ENCODE results near the gene KLHDC7B.
A peak's percentile ranks its signal among the peaks of the same experiment; 100 is the strongest.

The KLHDC7B gene
- total RNA-seq: 0 to 0.43 (median 0.13) reads per million in 18 experiments

GRCh38 chr22:50545522-50546325 is at the start of gene KLHDC7B:
TSS of gene KLHDC7B (plus strand) at chr22:50545899. CDS start at chr22:50546244, 345 bp downstream.
- DNase-seq: no peak

GRCh38 chr22:50497093-50497492 is 48.6 kb upstream of the KLHDC7B start:
- no peak for DNase-seq

GRCh38 chr22:50498322-50498890 is 47.3 kb upstream of the KLHDC7B start:
- DNase-seq: peak; percentile 73 to 81

GRCh38 chr22:50500452-50500851 is 45.2 kb upstream of the KLHDC7B start:
- no peak for DNase-seq

GRCh38 chr22:50502096-50502495 is 43.6 kb upstream of the KLHDC7B start:
- DNase-seq: no peak

GRCh38 chr22:50502628-50503474 is 42.8 kb upstream of the KLHDC7B start:
- no peak for DNase-seq

GRCh38 chr22:50503475-50504145 is 42.1 kb upstream of the KLHDC7B start:
- no peak for DNase-seq

- DNase-seq: no peak
Observed at GRCh38 chr22:50504369-50505211, 41.1 kb upstream of the KLHDC7B start.

GRCh38 chr22:50505276-50505775 is 40.4 kb upstream of the KLHDC7B start:
- DNase-seq: no peak

GRCh38 chr22:50505776-50506610 is 39.7 kb upstream of the KLHDC7B start:
- DNase-seq: no peak

GRCh38 chr22:50506611-50507420 is 38.9 kb upstream of the KLHDC7B start:
- DNase-seq: no peak

- DNase-seq: no peak
Observed at GRCh38 chr22:50507421-50507990, 38.2 kb upstream of the KLHDC7B start, which contains the start of gene LMF2. TSS of gene LMF2 (minus strand) at chr22:50507702. CDS start at chr22:50507675, 27 bp downstream.

- DNase-seq: peak; percentile 98 to 99
Observed at GRCh38 chr22:50507991-50508884, 37.5 kb upstream of the KLHDC7B start, which contains the start of gene NCAPH2. TSS of gene NCAPH2 (plus strand) at chr22:50508224. CDS start at chr22:50508338, 114 bp downstream.

- DNase-seq: no peak
Observed at GRCh38 chr22:50508897-50509296, 36.8 kb upstream of the KLHDC7B start.

- no peak for DNase-seq
Observed at GRCh38 chr22:50513175-50513574, 32.5 kb upstream of the KLHDC7B start.

GRCh38 chr22:50516068-50516467 is 29.6 kb upstream of the KLHDC7B start:
- no peak for DNase-seq

GRCh38 chr22:50516891-50517290 is 28.8 kb upstream of the KLHDC7B start:
- DNase-seq: no peak
